ENCODE data around the gene MYO7B. TPM values are rescaled to one million over a fixed set of nuclear protein-coding genes. Genes with fewer than 3 reads are reported as not detected.
A peak's percentile ranks its signal among the peaks of the same experiment; 100 is the strongest.

MYO7B gene
- total RNA-seq, 1 donor from 2014 or later: 0.04 TPM

- ATAC-seq: no peak
These were observed 92.5 kb downstream of the MYO7B start for GRCh38 chr2:127627740-127628571.

GRCh38 chr2:127628767-127629614 lies 93.5 kb downstream of the MYO7B start:
- no peak for ATAC-seq

- no peak for ATAC-seq
These were observed 94.2 kb downstream of the MYO7B start for GRCh38 chr2:127629637-127630036.

- ATAC-seq: no peak
These were observed 94.8 kb downstream of the MYO7B start for GRCh38 chr2:127630096-127630863.

- no peak for ATAC-seq
These were observed 95.5 kb downstream of the MYO7B start for GRCh38 chr2:127630864-127631540.

GRCh38 chr2:127631541-127631996 lies 96.1 kb downstream of the MYO7B start:
- ATAC-seq: no peak

- no peak for ATAC-seq
These were observed 96.6 kb downstream of the MYO7B start for GRCh38 chr2:127631997-127632581.

- peak; percentile 6 for ATAC-seq
These were observed 97.4 kb downstream of the MYO7B start for GRCh38 chr2:127632592-127633489.

- no peak for ATAC-seq
These were observed 98.1 kb downstream of the MYO7B start for GRCh38 chr2:127633556-127634065.

GRCh38 chr2:127634066-127634617 lies 98.7 kb downstream of the MYO7B start:
- no peak for ATAC-seq

- no peak for ATAC-seq
These were observed 99.3 kb downstream of the MYO7B start for GRCh38 chr2:127634626-127635379.

- no peak for ATAC-seq
These were observed 100.1 kb downstream of the MYO7B start for GRCh38 chr2:127635380-127636237.

GRCh38 chr2:127636248-127637235 lies 101.1 kb downstream of the MYO7B start:
- no peak for ATAC-seq

GRCh38 chr2:127637236-127637630 lies 101.8 kb downstream of the MYO7B start:
- no peak for ATAC-seq

- peak; percentile 7 for ATAC-seq
These were observed 102.3 kb downstream of the MYO7B start for GRCh38 chr2:127637725-127638252.

GRCh38 chr2:127638361-127639110 lies 103.1 kb downstream of the MYO7B start:
- ATAC-seq: no peak
